ENCODE results near the gene NPC1. TPM values are rescaled to one million over a fixed set of nuclear protein-coding genes. Genes with fewer than 3 reads are reported as not detected.

Gene NPC1
- total and polyA plus RNA-seq, 2 of the 8 experiments (the other 6 are each of a cell fraction or from before 2014, with no cell fraction given): 34.1 to 39.5 TPM

- no peak overlapping the region for H4K8ac ChIP-seq (ENCODE audit: extremely low read depth, insufficient read depth, low read length)
- no peak overlapping the region for H2BK15ac ChIP-seq (ENCODE audit: low read length)
- H3K36me3 ChIP-seq (ENCODE audit: control insufficient read depth in 2 of 4, insufficient read depth in 4 of 4, low read length in 3 of 4): no peaks in the 10 kb centered on the region
- H3K4me3 ChIP-seq (ENCODE audit: extremely low read depth in 1 of 4, insufficient read depth in 2 of 4, low read depth in 3 of 4, low read length in 4 of 4): no peak overlapping the region
- H4K5ac ChIP-seq (ENCODE audit: insufficient read length, low read depth, low read length): no peak overlapping the region
- H2BK12ac ChIP-seq (ENCODE audit: low read depth, low read length): no peak overlapping the region
- no peaks in the 10 kb centered on the region for H3K23me2 ChIP-seq (ENCODE audit: low read depth, low read length)
- H2BK120ac ChIP-seq (replicated peaks; ENCODE audit: low read depth, low read length): no peak overlapping the region
- H3K4me2 ChIP-seq (ENCODE audit: insufficient read depth in 1 of 2, low read depth in 2 of 2, low read length in 2 of 2): no peak overlapping the region
- WGBS, 2 experiments (ENCODE audit: extremely low coverage in 1 of 2, insufficient coverage in 1 of 2, insufficient read length in 1 of 2, insufficient replicate concordance in 2 of 2, low coverage in 1 of 2, low lambda C conversion rate in 2 of 2, missing lambda C conversion rate in 1 of 2): 94% methylated on average over 2 of the region's 2 CpGs; no CpG with 5 or more reads in 1 of the 2 experiments
- H3K14ac ChIP-seq (ENCODE audit: insufficient read length): no peak overlapping the region
- no peak overlapping the region for H3K23ac ChIP-seq (ENCODE audit: insufficient read length)
- H2BK5ac ChIP-seq (ENCODE audit: low read depth, low read length): no peak overlapping the region
- H3K4me1 ChIP-seq (replicated peaks in 1 of 4; ENCODE audit: control insufficient read depth in 3 of 4, insufficient read depth in 4 of 4, low read length in 3 of 4): peaks cover 0 to 4% (median 0%) of the 10 kb centered on the region in 4 experiments; a peak in 1 of 7 replicates
- POLR2A ChIA-PET (ENCODE audit: partially characterized antibody): interaction anchor here (0.9 to 1.2 kb wide), 2 partner anchors 18 to 89 kb away, joined by 3 to 4 read pairs; no protein-coding TSS in a partner anchor
- no peak overlapping the region for H2BK20ac ChIP-seq (ENCODE audit: low read length)
- H3K9ac ChIP-seq (replicated peaks in 1 of 4; ENCODE audit: extremely low read depth in 1 of 4, low read depth in 3 of 4, low read length in 3 of 4): no peak overlapping the region
- DNase-seq (ENCODE audit: low read depth in 1 of 2, low spot score in 2 of 2): no peak
- no peak for TF ChIP-seq KDM1A (IDR thresholded peaks at IDR 0.05; ENCODE audit: borderline replicate concordance, low read length)
- TF ChIP-seq HDAC2 (IDR thresholded peaks at IDR 0.05; ENCODE audit: borderline replicate concordance in 1 of 2, low read depth in 2 of 2, low read length in 2 of 2): no peak
- no peak for TF ChIP-seq RBBP5 (IDR thresholded peaks at IDR 0.05; ENCODE audit: borderline replicate concordance, low read depth, low read length)
- CTCF ChIA-PET (ENCODE audit: partially characterized antibody): interaction anchor here (0.6 to 1.8 kb wide), 22 partner anchors 10 to 853 kb away, joined by 3 to 14 read pairs (median 4); no protein-coding TSS in a partner anchor
- H3K9me3 ChIP-seq (ENCODE audit: insufficient read depth in 2 of 2, low read depth in 1 of 2, low read length in 1 of 2): no peaks in the 10 kb centered on the region
- no peak for FAIRE-seq
- H2AFZ ChIP-seq (ENCODE audit: low read length): no peak overlapping the region
- no peaks in the 10 kb centered on the region for H3K79me1 ChIP-seq (ENCODE audit: low read depth, low read length)
- H3K18ac ChIP-seq (ENCODE audit: extremely low read depth, low read length): no peak overlapping the region
- H4K91ac ChIP-seq (replicated peaks; ENCODE audit: insufficient read length, low read length): no peak overlapping the region
- no peak overlapping the region for H3K56ac ChIP-seq (replicated peaks; ENCODE audit: insufficient read length, low read depth, low read length)
- no peaks in the 10 kb centered on the region for H3K27me3 ChIP-seq (replicated peaks in 1 of 4; ENCODE audit: control insufficient read depth in 3 of 4, extremely low read depth in 1 of 4, insufficient read depth in 3 of 4, low read length in 3 of 4)
- no peaks in the 10 kb centered on the region for H3K79me2 ChIP-seq (ENCODE audit: control insufficient read depth in 1 of 2, insufficient read depth in 2 of 2, low read length in 2 of 2)
- no peak overlapping the region for H3K4ac ChIP-seq (replicated peaks; ENCODE audit: insufficient read length, low read depth, low read length)
- H3K27ac ChIP-seq (ENCODE audit: low read depth, low read length): no peak overlapping the region
- no peak overlapping the region for H2AK5ac ChIP-seq (ENCODE audit: low read depth, low read length)
- no peaks in the 10 kb centered on the region for H4K20me1 ChIP-seq (replicated peaks in 1 of 2; ENCODE audit: control insufficient read depth in 1 of 2, insufficient read depth in 2 of 2, low read length in 2 of 2)
These were observed 88.2 kb downstream of the NPC1 start for GRCh38 chr18:23498117-23498516.

All from H1 (cell line).